HL-60 (cell line): ENCODE data around the gene LDAH.

ENCODE experiments used
- DNase-seq, 2 experiments: peaks; one replicate each; pipeline ENCODE4 v3.0.0-alpha.2; 2010 to 2020; ENCODE audit warnings: low read depth in 1 of 2, low spot score in 1 of 2
- H3K27ac ChIP-seq: fragments of 250-450 bp; sonication (Bioruptor Pico); replicated peaks from 2 replicates; pipeline ENCODE4 v1.5.1; 2020; ENCODE audit warnings: mild to moderate bottlenecking, moderate library complexity
- H3K27me3 ChIP-seq: fragments of 250-450 bp; sonication (Bioruptor Pico); 2 replicates; pipeline ENCODE4 v1.5.1; 2021; ENCODE audit warnings: mild to moderate bottlenecking, moderate library complexity; ENCODE audit not compliant: insufficient read depth, poor library complexity, severe bottlenecking
- H3K4me3 ChIP-seq: replicated peaks from 2 replicates; pipeline ENCODE4 v1.5.1; 2011; ENCODE audit warnings: mild to moderate bottlenecking, control low read depth, low read length; ENCODE audit not compliant: insufficient read depth
- CTCF ChIP-seq: IDR thresholded peaks from one replicate; pipeline ENCODE4 v1.5.1; 2011; ENCODE audit warnings: low read length, control low read depth, inconsistent platforms; ENCODE audit not compliant: insufficient read depth
- GABPA ChIP-seq: IDR thresholded peaks from 2 replicates; pipeline ENCODE4 v1.6.1; 2012; ENCODE audit warnings: low read depth
- POLR2AphosphoS5 ChIP-seq: IDR thresholded peaks from 2 replicates; pipeline ENCODE4 v1.6.1; 2012; ENCODE audit warnings: low read depth
- REST ChIP-seq: IDR thresholded peaks from 2 replicates; pipeline ENCODE4 v1.6.1; 2012; ENCODE audit warnings: low read depth; ENCODE audit not compliant: insufficient replicate concordance
- SPI1 ChIP-seq: IDR thresholded peaks from 2 replicates; pipeline ENCODE4 v1.6.1; 2012; ENCODE audit warnings: low read depth, mild to moderate bottlenecking, borderline replicate concordance

LDAH gene

GRCh38 chr2:20653695-20654534, 169.0 kb downstream of the LDAH start:
- Histone ChIP-seq H3K27ac (no peak overlapping the region), H3K27me3 (no peaks in the 10 kb centered on the region), H3K4me3 (no peak overlapping the region)
- DNase-seq: no peak
- TF ChIP-seq CTCF (no peak), REST (no peak), SPI1 (no peak), GABPA (no peak), POLR2AphosphoS5 (no peak)

- Histone ChIP-seq H3K4me3 (no peak overlapping the region), H3K27ac (no peak overlapping the region), H3K27me3 (no peaks in the 10 kb centered on the region)
- no peak for TF ChIP-seq REST
- no peak for TF ChIP-seq SPI1
- no peak for TF ChIP-seq POLR2AphosphoS5
- TF ChIP-seq GABPA: no peak
- TF ChIP-seq CTCF: no peak
- no peak for DNase-seq
Observed at GRCh38 chr2:20652673-20653575, 170.0 kb downstream of the LDAH start.

GRCh38 chr2:20652141-20652540, 170.8 kb downstream of the LDAH start:
- no peak for TF ChIP-seq SPI1
- TF ChIP-seq CTCF: no peak
- no peak for TF ChIP-seq POLR2AphosphoS5
- TF ChIP-seq REST: no peak
- TF ChIP-seq GABPA: no peak

More at GRCh38 chr2:20652141-20652540, 170.8 kb downstream of the LDAH start:
- Histone ChIP-seq H3K4me3 (no peak overlapping the region), H3K27ac (no peak overlapping the region), H3K27me3 (no peaks in the 10 kb centered on the region)
- DNase-seq: no peak
